Right atrium auricular region (tissue), 2 donors: ENCODE measurements around the gene MICAL1. TPM values are rescaled to one million over a fixed set of nuclear protein-coding genes. Genes with fewer than 3 reads are reported as not detected.

Source experiments
- DNase-seq: peaks from one replicate; pipeline ENCODE4 v3.0.0-alpha.2; 2019; ENCODE audit warnings: low spot score
- H3K27ac ChIP-seq, 2 donors: fragments of 200-600 bp; sonication (generic); 1 replicate in 1 of 2; 2 replicates in 1 of 2; pipeline ENCODE4 v1.5.1; 2016 to 2019
- H3K27me3 ChIP-seq, 2 donors: fragments of 200-600 bp; sonication (generic); one replicate each; pipeline versions ENCODE4 v1.5.1 to v1.6.0; 2017 to 2019
- H3K36me3 ChIP-seq: fragments of 200-600 bp; sonication (generic); one replicate; pipeline ENCODE4 v1.5.1; 2016
- H3K4me1 ChIP-seq, 2 donors: fragments of 200-600 bp; sonication (generic); one replicate each; pipeline versions ENCODE4 v1.5.1 to v1.6.0; 2017 to 2019
- H3K4me3 ChIP-seq, 2 donors: fragments of 200-600 bp; sonication (generic); 1 replicate in 1 of 2; 2 replicates in 1 of 2; pipeline ENCODE4 v1.5.1; 2017 to 2019; ENCODE audit warnings: mild to moderate bottlenecking in 1 of 2, moderate library complexity in 1 of 2
- H3K9me3 ChIP-seq, 2 donors: fragments of 200-600 bp; sonication (generic); one replicate each; pipeline ENCODE4 v1.5.1; 2019
- total RNA-seq, 2 donors: library from RNA; depleted of rRNA; stranded (reverse); fragments of >200 nt; gene quantifications; one replicate each; pipeline ENCODE4 v1.1.0, GENCODE V29; 2016
- TF ChIP-seq, protein P1 (sequence below), 2 donors: fragments of 200-600 bp; sonication (generic); IDR thresholded peaks; one replicate each; pipeline ENCODE4 v1.5.1; 2019; ENCODE audit warnings: antibody characterized with exemption in 2 of 2

MICAL1 gene
- total RNA-seq, 2 donors from 2014 or later: 4.5 to 11.6 TPM

DNA sequence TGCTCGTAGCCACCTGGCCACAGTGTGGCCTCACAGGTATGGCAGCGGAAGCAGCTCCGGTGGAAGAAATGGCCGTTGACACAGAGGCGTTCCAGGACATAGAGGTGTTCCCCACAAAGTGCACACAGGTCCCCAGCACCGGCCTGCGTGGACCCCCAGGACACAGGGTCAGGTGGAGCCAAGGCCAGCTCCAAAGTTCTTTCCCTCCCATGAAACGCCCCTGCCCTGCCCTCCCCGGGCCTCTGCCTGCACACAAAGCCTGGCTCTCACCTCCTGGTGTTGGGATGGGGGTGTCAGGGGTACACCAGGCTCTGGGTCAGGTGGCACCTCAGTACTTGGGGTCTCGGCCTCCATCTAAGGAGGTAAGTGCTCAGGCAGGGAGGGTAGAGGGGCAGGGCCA lies 8.5 kb downstream of the MICAL1 start:
- no peaks in the 10 kb centered on the region for H3K27me3 ChIP-seq
- TF ChIP-seq, protein P1, sequence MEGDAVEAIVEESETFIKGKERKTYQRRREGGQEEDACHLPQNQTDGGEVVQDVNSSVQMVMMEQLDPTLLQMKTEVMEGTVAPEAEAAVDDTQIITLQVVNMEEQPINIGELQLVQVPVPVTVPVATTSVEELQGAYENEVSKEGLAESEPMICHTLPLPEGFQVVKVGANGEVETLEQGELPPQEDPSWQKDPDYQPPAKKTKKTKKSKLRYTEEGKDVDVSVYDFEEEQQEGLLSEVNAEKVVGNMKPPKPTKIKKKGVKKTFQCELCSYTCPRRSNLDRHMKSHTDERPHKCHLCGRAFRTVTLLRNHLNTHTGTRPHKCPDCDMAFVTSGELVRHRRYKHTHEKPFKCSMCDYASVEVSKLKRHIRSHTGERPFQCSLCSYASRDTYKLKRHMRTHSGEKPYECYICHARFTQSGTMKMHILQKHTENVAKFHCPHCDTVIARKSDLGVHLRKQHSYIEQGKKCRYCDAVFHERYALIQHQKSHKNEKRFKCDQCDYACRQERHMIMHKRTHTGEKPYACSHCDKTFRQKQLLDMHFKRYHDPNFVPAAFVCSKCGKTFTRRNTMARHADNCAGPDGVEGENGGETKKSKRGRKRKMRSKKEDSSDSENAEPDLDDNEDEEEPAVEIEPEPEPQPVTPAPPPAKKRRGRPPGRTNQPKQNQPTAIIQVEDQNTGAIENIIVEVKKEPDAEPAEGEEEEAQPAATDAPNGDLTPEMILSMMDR (IDR thresholded peaks at IDR 0.05): no peak
- peak; percentile 50 for DNase-seq
- H3K9me3 ChIP-seq: no peaks in the 10 kb centered on the region
- no peak overlapping the region for H3K27ac ChIP-seq
- H3K4me3 ChIP-seq: no peak overlapping the region
- peaks cover 5% of the 10 kb centered on the region for H3K36me3 ChIP-seq
- H3K4me1 ChIP-seq: peaks cover 0 to under 1% of the 10 kb centered on the region in 2 donors

DNA sequence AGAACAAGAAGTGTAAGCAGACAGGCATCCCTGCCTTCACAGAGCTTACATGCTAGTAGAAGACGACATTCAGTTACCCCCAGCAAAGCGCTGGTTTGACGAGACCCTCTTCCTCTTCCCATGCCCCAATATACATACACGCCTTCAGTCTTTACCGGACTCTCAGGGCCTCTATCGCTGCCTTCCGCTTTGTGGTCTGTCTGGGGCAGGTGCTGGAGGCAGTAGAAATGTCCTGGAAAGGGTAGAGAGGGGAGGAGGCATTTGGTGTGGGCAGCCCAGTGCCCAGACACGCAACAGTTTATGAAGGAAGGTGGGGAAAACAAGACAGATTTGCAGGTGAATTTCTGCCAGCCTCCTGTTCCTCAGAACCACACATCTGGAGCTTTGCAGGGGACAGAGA lies 9.0 kb downstream of the MICAL1 start:
- H3K9me3 ChIP-seq: no peaks in the 10 kb centered on the region

DNA sequence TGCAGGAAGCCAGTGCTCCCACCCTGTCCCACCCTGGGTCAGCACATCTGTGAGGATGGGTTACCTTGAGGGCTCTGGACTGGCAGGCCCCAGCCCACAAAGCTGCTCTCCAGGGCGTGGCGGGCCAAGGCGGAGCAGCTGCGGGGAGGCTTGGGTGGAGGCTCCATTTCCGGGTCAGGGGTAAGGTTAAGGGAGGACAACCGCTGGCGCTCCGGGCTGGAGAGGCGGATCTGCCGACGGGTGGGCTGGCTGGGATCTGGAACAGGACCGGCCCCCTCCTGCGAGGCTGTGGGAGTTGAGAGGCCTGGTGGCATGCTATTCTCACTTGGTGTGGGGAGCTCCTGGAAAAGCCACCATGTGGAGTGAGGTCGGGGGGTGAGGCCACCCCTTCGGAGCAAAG lies 9.5 kb downstream of the MICAL1 start:
- no peaks in the 10 kb centered on the region for H3K27me3 ChIP-seq
- H3K4me1 ChIP-seq: peaks cover 0 to 11% of the 10 kb centered on the region in 2 donors
- no peak overlapping the region for H3K27ac ChIP-seq
- no peaks in the 10 kb centered on the region for H3K9me3 ChIP-seq
- peaks cover 5% of the 10 kb centered on the region for H3K36me3 ChIP-seq
- H3K4me3 ChIP-seq: no peak overlapping the region
- TF ChIP-seq, protein P1 (IDR thresholded peaks at IDR 0.05): no peak
- no peak for DNase-seq

More for the DNA sequence above, 9.0 kb downstream of the MICAL1 start:
- Histone ChIP-seq H3K4me3 (no peak overlapping the region), H3K27ac (no peak overlapping the region), H3K27me3 (no peaks in the 10 kb centered on the region), H3K4me1 (peaks cover 0 to 6% of the 10 kb centered on the region in 2 donors), H3K36me3 (peaks cover 5% of the 10 kb centered on the region)
- TF ChIP-seq, protein P1 (IDR thresholded peaks at IDR 0.05): no peak
- no peak for DNase-seq

DNA sequence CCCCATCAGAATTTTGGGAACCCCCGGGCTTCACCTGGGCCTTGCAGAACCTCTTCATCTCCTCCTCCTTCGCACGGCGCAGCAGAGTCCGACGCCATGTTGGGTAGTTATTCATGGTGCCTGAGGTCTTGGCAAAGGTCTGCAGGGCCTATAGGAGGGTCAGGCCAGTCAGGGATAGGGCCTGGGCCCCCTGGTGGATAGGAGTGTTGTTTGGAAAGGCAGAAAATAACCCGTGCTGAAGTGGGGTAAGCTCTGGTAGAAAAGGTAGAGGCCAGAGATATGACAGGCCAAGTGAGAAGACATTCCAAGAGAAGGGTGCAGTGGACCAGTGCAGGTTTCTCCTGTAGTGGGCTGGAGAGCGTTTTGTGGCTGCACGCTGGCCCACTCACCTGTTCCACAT lies 10.2 kb downstream of the MICAL1 start:
- no peak for DNase-seq
- no peaks in the 10 kb centered on the region for H3K9me3 ChIP-seq
- no peak overlapping the region for H3K4me3 ChIP-seq
- no peaks in the 10 kb centered on the region for H3K27me3 ChIP-seq
- TF ChIP-seq, protein P1 (IDR thresholded peaks at IDR 0.05): no peak
- peaks cover 5% of the 10 kb centered on the region for H3K36me3 ChIP-seq
- H3K27ac ChIP-seq: no peak overlapping the region
- H3K4me1 ChIP-seq: peaks cover 0 to 12% of the 10 kb centered on the region in 2 donors

DNA sequence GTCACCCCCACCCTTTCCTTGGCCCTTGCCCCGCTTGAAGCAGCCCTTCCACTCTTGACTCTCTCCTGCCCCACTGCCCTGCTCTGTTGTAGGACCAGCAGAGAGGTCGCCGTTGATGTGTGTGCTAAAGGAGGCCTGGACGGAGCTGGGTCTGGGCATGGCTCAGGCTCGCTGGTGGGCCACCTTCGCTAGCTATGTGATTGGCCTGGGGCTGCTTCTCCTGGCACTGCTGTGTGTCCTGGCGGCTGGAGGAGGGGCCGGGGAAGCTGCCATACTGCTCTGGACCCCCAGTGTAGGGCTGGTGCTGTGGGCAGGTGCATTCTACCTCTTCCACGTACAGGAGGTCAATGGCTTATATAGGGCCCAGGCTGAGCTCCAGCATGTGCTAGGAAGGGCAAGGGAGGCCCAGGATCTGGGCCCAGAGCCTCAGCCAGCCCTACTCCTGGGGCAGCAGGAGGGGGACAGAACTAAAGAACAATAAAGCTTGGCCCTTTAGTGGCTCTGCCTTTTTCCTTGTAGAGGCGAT lies 12.1 kb downstream of the MICAL1 start:
- H3K27ac ChIP-seq: no peak overlapping the region
- no peak for DNase-seq
- peaks cover 0 to 20% of the 10 kb centered on the region in 2 donors for H3K4me1 ChIP-seq
- H3K27me3 ChIP-seq: no peaks in the 10 kb centered on the region
- H3K9me3 ChIP-seq: no peaks in the 10 kb centered on the region
- H3K4me3 ChIP-seq: no peak overlapping the region
- TF ChIP-seq, protein P1 (IDR thresholded peaks at IDR 0.05): no peak
- peaks cover 5% of the 10 kb centered on the region for H3K36me3 ChIP-seq

DNA sequence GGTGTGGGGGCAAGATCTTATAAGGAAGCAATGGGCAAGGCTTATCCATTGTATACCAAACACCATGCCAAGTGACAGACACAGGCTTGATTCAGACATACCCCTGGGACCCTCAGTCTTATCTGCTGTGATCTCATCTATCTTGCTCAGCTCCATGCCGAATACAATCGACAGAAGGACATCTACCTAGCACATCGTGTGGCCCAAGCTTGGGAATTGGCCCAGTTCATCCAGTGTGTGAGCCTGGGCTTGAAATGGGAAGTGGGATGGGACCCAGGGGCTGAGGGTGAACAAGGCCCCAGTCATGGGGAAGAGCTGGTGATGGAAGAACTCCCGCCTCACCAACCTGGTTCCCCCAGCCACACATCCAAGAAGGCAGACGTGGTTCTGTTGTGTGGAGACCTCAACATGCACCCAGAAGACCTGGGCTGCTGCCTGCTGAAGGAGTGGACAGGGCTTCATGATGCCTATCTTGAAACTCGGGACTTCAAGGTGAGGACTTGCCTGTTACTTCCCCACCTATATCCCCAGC lies 13.1 kb downstream of the MICAL1 start:
- H3K4me3 ChIP-seq: no peak overlapping the region
- H3K27ac ChIP-seq: no peak overlapping the region
- H3K9me3 ChIP-seq: no peaks in the 10 kb centered on the region
- peaks cover 5% of the 10 kb centered on the region for H3K36me3 ChIP-seq
- peaks cover 0 to 20% of the 10 kb centered on the region in 2 donors for H3K4me1 ChIP-seq
- H3K27me3 ChIP-seq: no peaks in the 10 kb centered on the region
- TF ChIP-seq, protein P1 (IDR thresholded peaks at IDR 0.05): no peak
- DNase-seq: no peak
